ENCODE data around the gene ALX4. TPM values are rescaled to one million over a fixed set of nuclear protein-coding genes. Genes with fewer than 3 reads are reported as not detected.
A peak's percentile ranks its signal among the peaks of the same experiment; 100 is the strongest.

Gene ALX4
- total RNA-seq, 2 experiments from 2014 or later, result not detected

DNA sequence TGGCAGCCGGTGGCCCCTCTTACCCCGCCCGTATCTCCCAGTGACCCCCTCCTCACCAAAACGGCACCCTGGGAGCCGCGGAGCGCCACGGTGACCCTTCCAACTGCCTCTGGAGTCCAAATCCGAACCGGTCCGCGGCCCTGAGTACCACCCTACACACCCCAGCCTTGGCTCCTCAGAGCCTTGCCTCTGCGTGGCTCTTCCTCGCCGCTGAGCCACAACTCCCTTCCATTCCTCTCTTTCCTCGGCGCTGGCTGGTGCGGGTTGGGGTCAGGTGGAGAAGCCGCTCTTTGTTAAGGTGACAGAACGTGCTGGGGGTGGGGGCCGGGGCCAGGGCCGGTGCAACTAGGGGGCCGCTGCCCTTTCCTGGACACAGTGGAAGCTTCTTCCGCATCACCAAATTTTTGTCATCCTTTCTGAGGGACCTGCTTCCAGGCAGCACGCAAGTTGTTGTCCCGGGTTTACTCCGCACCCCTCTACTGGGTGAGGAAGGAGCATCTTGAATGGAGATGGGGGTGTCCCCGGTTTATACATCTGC lies 6.5 kb downstream of the ALX4 start:
- ChIA-PET CTCF (no interaction called here), POLR2A (no interaction called here)
- TF ChIP-seq CTCF (IDR thresholded peaks at IDR 0.05), result no peak
- H3K4me3 Mint-ChIP-seq, result no peak overlapping the region
- intact Hi-C loops (cut with micrococcal nuclease), result no loop called here
- peaks cover 71% of the 10 kb centered on the region for H3K27me3 Mint-ChIP-seq
- ATAC-seq (no peak), DNase-seq (no peak)
- H3K4me1 Mint-ChIP-seq (ENCODE audit: low read depth), result peaks cover 22% of the 10 kb centered on the region
- H3K9me3 Mint-ChIP-seq, result no peaks in the 10 kb centered on the region
- no peaks in the 10 kb centered on the region for H3K36me3 Mint-ChIP-seq (ENCODE audit: low read depth)
- H3K27ac Mint-ChIP-seq, result no peak overlapping the region

DNA sequence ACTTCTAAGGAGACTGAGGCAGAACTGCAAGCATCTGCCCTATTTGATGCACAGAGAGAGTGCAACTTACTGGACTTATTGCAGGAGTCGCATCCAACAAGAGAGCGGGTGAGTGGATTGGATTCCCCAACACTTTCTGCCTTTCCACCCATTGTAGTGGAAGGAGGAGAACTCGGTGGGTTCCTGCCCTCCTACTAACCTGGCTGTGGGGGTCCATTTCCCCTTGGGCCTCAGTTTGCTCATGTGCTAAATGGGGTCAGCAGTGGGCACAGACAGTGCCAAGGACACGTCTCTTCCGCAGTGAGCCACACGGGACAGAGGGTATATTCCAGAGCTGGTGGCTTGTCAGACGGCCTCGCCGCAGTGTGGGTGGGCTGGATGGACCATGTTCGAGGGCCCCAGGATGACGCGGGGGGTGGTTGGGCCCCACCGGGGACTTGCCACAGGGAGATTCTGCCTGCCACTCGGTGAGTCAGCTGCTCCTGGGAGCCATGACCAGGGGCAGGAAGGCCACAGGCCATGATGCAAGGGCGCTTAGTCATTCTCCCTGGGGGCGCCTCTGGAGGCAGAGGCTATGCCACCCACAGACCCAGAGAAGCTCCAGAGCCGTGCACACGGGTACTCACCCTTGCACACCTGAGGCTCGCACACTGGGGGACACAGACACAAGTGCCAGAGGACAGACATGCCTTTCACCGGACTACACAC lies 8.2 kb downstream of the ALX4 start:
- intact Hi-C loops (cut with micrococcal nuclease), result no loop called here
- H3K4me1 Mint-ChIP-seq (ENCODE audit: low read depth), result peaks cover 21% of the 10 kb centered on the region
- POLR2A ChIA-PET, result no interaction called here
- DNase-seq, result peak; percentile 36
- CTCF ChIA-PET, result no interaction called here
- H3K4me3 Mint-ChIP-seq, result no peak overlapping the region
- peak; percentile 8 for ATAC-seq
- H3K36me3 Mint-ChIP-seq (ENCODE audit: low read depth), result no peaks in the 10 kb centered on the region
- H3K27ac Mint-ChIP-seq, result no peak overlapping the region
- H3K27me3 Mint-ChIP-seq, result peaks cover 56% of the 10 kb centered on the region
- no peak for TF ChIP-seq CTCF (IDR thresholded peaks at IDR 0.05)
- no peaks in the 10 kb centered on the region for H3K9me3 Mint-ChIP-seq

DNA sequence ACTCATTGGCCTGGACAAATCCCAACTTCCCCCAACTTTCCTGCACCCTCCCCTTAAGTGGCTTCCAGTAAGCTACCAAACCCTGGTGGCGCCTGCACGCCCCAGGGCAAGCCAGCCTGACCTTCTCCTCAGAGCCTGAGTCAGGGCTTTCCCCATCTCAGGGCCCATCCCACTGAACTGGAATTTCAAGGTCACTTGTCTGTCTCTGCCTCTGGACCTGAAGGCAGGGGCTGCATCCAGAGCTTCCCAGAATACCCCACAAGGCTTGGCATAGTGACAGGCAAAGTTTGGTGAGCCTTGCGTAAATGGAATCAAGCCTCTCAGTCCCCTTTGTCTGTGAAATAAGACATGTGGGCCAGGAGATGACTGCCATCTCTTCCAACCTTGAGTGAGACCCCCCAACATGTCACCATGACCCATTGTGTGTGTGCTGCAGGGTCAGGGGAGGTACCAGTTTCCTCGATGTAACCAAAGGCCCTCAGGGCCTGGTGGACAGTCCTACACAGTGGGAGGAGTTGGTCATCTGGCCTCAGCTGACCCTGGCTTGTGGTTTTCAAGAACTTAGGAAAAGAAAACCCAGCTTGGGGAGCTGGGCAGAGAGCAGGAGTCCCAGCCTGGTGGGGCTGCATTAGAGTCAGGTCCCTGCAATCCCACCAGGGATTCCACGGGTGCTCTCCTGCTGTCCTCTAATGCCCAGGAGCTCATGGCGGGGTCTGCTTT lies 8.9 kb downstream of the ALX4 start:
- Mint-ChIP-seq H3K4me3 (no peak overlapping the region), H3K27ac (no peak overlapping the region), H3K4me1 (ENCODE audit: low read depth) (peaks cover 16% of the 10 kb centered on the region), H3K27me3 (peaks cover 53% of the 10 kb centered on the region), H3K9me3 (no peaks in the 10 kb centered on the region), H3K36me3 (ENCODE audit: low read depth) (no peaks in the 10 kb centered on the region)
- TF ChIP-seq CTCF (IDR thresholded peaks at IDR 0.05), result no peak
- DNase-seq (no peak), ATAC-seq (no peak)
- intact Hi-C loops (cut with micrococcal nuclease), result no loop called here
- POLR2A ChIA-PET, result no interaction called here
- CTCF ChIA-PET, result no interaction called here

- no peaks in the 10 kb centered on the region for H3K36me3 Mint-ChIP-seq (ENCODE audit: low read depth)
- H3K27me3 Mint-ChIP-seq, result peaks cover 35% of the 10 kb centered on the region
- no peak overlapping the region for H3K27ac Mint-ChIP-seq
- H3K4me1 Mint-ChIP-seq (ENCODE audit: low read depth), result no peaks in the 10 kb centered on the region
- ATAC-seq (no peak), DNase-seq (no peak)
- no peak for TF ChIP-seq CTCF (IDR thresholded peaks at IDR 0.05)
- intact Hi-C loops (cut with micrococcal nuclease), result no loop called here
- ChIA-PET CTCF (no interaction called here), POLR2A (no interaction called here)
- H3K9me3 Mint-ChIP-seq, result no peaks in the 10 kb centered on the region
- H3K4me3 Mint-ChIP-seq, result no peak overlapping the region
These were observed 11.1 kb downstream of the ALX4 start for GRCh38 chr11:44298862-44299261.

- H3K27me3 Mint-ChIP-seq, result peaks cover 11% of the 10 kb centered on the region
- POLR2A ChIA-PET, result no interaction called here
- CTCF ChIA-PET, result interaction anchor here (0.8 to 1.3 kb wide), 2 partner anchors 233 to 249 kb away, joined by 3 read pairs; no protein-coding TSS in a partner anchor
- no peak overlapping the region for H3K4me3 Mint-ChIP-seq
- intact Hi-C loops (cut with micrococcal nuclease), result no loop called here
- H3K36me3 Mint-ChIP-seq (ENCODE audit: low read depth), result no peaks in the 10 kb centered on the region
- ATAC-seq (no peak), DNase-seq (no peak)
- no peak for TF ChIP-seq CTCF (IDR thresholded peaks at IDR 0.05)
- no peak overlapping the region for H3K27ac Mint-ChIP-seq
- H3K9me3 Mint-ChIP-seq, result no peaks in the 10 kb centered on the region
- no peaks in the 10 kb centered on the region for H3K4me1 Mint-ChIP-seq (ENCODE audit: low read depth)
These were observed 19.7 kb downstream of the ALX4 start for GRCh38 chr11:44290208-44290607.
